Limb (tissue), 2 donors: Measurements from ENCODE around the gene VPS54.
"Not testable (repeated sequence)": the region's sequence is repeated elsewhere in the genome, so short reads cannot be mapped to it uniquely, and the experiment has no call there.

Experiments
- DNase-seq, 2 donors: peaks; one replicate each; pipeline ENCODE4 v3.0.0-alpha.2; 2016; ENCODE audit errors: extremely low spot score in 2 of 2

VPS54 gene

GRCh38 chr2:63872571-63873328 is 146.5 kb downstream of the VPS54 start:
- no peak for DNase-seq

- DNase-seq, result no peak
These were observed 147.4 kb downstream of the VPS54 start for GRCh38 chr2:63871864-63872263.

- no peak for DNase-seq
These were observed 148.5 kb downstream of the VPS54 start for GRCh38 chr2:63870679-63871078.

- DNase-seq, result no peak
These were observed 153.1 kb downstream of the VPS54 start for GRCh38 chr2:63866009-63866709.

- DNase-seq, result no peak
These were observed 153.9 kb downstream of the VPS54 start for GRCh38 chr2:63865159-63865799.

GRCh38 chr2:63863707-63864106 is 155.5 kb downstream of the VPS54 start:
- DNase-seq, result no peak

GRCh38 chr2:63862806-63863205 is 156.4 kb downstream of the VPS54 start:
- DNase-seq, result no peak

- DNase-seq, result peak; percentile 52 to 81
These were observed 157.9 kb downstream of the VPS54 start for GRCh38 chr2:63861220-63861822.

- DNase-seq, result no peak
These were observed 160.9 kb downstream of the VPS54 start for GRCh38 chr2:63858291-63858690.

- DNase-seq, result no peak
These were observed 163.0 kb downstream of the VPS54 start for GRCh38 chr2:63856303-63856603.

GRCh38 chr2:63855418-63856302 is 163.6 kb downstream of the VPS54 start:
- no peak for DNase-seq

- no peak for DNase-seq
These were observed 165.5 kb downstream of the VPS54 start for GRCh38 chr2:63853527-63854310.

GRCh38 chr2:63851691-63852311 is 167.4 kb downstream of the VPS54 start:
- no peak for DNase-seq

- no peak for DNase-seq
These were observed 168.6 kb downstream of the VPS54 start for GRCh38 chr2:63850649-63851048.

GRCh38 chr2:63850204-63850571 is 169.0 kb downstream of the VPS54 start:
- DNase-seq, result no peak

- DNase-seq, result no peak
These were observed 169.6 kb downstream of the VPS54 start for GRCh38 chr2:63849381-63850203.

GRCh38 chr2:63847571-63847970 is 171.7 kb downstream of the VPS54 start:
- DNase-seq, result not testable (repeated sequence)

GRCh38 chr2:63846487-63846886 is 172.7 kb downstream of the VPS54 start:
- no peak for DNase-seq

GRCh38 chr2:63845866-63846265 is 173.4 kb downstream of the VPS54 start:
- no peak for DNase-seq
